Fibroblast of villous mesenchyme (primary cell): ENCODE data around the gene CACNA2D4. TPM values are rescaled to one million over a fixed set of nuclear protein-coding genes. Genes with fewer than 3 reads are reported as not detected.

Experiments used
- DNase-seq: peaks from one replicate; pipeline ENCODE4 v3.0.0-alpha.2; 2010; ENCODE audit warnings: low read depth
- H3K4me3 ChIP-seq: 2 replicates; pipeline ENCODE4 v1.5.1; 2011; ENCODE audit warnings: low read depth, mild to moderate bottlenecking, low read length
- total RNA-seq: library from RNA; depleted of rRNA; stranded (reverse); fragments of >200 nt; gene quantifications from 2 replicates; pipeline ENCODE4 v1.2.3, GENCODE V29; 2012
- TF ChIP-seq, protein P1 (sequence below): IDR thresholded peaks from 2 replicates; pipeline ENCODE4 v1.5.1; 2012; ENCODE audit warnings: low read depth, mild to moderate bottlenecking, low read length; ENCODE audit not compliant: insufficient read depth

The CACNA2D4 gene
- total RNA-seq, 1 donor = 1.7 TPM

DNA sequence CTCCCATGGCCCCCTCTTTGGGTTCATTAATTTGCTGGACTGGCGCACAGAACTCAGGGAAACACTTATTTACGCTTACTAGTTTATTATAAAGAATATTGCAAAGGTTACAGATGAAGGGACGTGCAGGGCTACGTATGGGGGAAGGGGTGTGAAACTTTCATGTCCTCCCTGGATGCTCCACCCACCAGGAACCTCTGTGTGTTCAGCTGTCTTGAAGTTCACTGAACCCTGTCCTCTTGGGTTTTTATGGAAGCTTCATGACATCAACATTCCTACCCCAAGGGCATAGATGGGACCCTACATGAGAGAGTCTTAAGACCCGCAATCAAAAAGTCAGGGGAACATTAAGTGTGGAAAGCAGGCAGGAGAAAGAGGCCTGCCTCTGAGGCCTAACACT lies 169.4 kb downstream of the CACNA2D4 start:
- H3K4me3 ChIP-seq = no peak overlapping the region
- no peak for DNase-seq
- TF ChIP-seq, protein P1, sequence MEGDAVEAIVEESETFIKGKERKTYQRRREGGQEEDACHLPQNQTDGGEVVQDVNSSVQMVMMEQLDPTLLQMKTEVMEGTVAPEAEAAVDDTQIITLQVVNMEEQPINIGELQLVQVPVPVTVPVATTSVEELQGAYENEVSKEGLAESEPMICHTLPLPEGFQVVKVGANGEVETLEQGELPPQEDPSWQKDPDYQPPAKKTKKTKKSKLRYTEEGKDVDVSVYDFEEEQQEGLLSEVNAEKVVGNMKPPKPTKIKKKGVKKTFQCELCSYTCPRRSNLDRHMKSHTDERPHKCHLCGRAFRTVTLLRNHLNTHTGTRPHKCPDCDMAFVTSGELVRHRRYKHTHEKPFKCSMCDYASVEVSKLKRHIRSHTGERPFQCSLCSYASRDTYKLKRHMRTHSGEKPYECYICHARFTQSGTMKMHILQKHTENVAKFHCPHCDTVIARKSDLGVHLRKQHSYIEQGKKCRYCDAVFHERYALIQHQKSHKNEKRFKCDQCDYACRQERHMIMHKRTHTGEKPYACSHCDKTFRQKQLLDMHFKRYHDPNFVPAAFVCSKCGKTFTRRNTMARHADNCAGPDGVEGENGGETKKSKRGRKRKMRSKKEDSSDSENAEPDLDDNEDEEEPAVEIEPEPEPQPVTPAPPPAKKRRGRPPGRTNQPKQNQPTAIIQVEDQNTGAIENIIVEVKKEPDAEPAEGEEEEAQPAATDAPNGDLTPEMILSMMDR = no peak

DNA sequence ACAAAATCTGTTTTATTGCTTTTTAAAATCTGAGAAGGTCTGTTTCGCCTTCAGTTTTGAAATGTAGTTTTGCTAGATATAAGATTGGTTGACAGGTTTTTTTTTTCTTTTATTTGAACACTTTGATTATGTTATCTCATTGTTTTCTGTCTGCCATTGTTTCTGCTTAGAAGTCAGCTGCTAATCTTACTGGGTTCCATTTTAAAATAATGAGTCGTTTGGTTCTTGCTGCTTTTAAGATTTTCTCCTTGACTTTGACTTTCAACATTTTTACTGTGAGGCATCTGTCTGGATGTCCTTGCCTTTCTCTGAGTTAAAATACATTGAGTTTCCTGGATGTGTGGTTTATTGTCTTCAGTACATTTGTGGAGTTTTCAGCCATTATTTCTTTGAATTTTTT lies 170.8 kb downstream of the CACNA2D4 start:
- H3K4me3 ChIP-seq = no peak overlapping the region
- DNase-seq = no peak
- TF ChIP-seq, protein P1 = no peak

DNA sequence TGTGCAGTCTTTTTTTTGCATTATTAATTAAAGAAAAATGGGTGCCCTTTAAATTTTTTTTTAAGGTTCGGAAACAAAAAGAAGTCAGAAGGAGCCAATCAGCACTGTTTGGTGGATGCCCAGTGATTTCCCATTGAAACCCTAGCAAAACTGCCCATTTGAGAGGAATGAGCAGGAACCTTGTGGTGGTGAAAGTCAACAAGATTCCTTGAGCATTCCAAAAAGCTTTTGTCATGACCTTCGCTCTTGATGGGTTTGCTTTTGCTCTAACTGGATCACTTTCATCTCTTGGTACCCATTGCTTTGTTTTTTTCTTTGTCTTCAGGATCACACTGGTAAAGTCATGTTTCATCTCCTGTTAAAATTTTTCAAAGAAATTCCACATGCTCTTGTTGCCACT lies 173.5 kb downstream of the CACNA2D4 start:
- DNase-seq = no peak
- TF ChIP-seq, protein P1 = no peak
- no peak overlapping the region for H3K4me3 ChIP-seq

Other genes with a start within 250 kb of the CACNA2D4 start
- gene ADIPOR2, start 227.6 kb downstream of the CACNA2D4 start, total RNA-seq = 34.1 and 48.8 TPM in 2 replicates
- gene LRTM2, start 98.1 kb downstream of the CACNA2D4 start, total RNA-seq = not detected in 2 replicates
- gene DCP1B, start 85.8 kb upstream of the CACNA2D4 start, total RNA-seq = 9.3 and 17.7 TPM in 2 replicates
- 11.7 and 14.8 TPM in 2 replicates for gene CACNA1C, start 134.3 kb upstream of the CACNA2D4 start, total RNA-seq